Activated B cell treated with CpG ODN at 0.5 μM for 24 hours (primary cell): ENCODE data around the gene PIEZO2. TPM values are rescaled to one million over a fixed set of nuclear protein-coding genes. Genes with fewer than 3 reads are reported as not detected.

ENCODE experiments used
- ATAC-seq: fragments of 200-7000 bp; cut with Tn5 transposase; one replicate; pipeline ENCODE4 v1.10.0; 2021; ENCODE audit warnings: low read depth, mild to moderate bottlenecking, moderate library complexity
- CTCF ChIA-PET: fragments of 350-600 bp; sonication (Branson Sonifier 250); formaldehyde crosslinking; loops from one replicate; lab custom pipeline; 2021; ENCODE audit warnings: antibody characterized with exemption; lab: Charles Lee
- POLR2A ChIA-PET: fragments of 350-600 bp; sonication (Branson Sonifier 250); formaldehyde crosslinking; loops from one replicate; lab custom pipeline; 2021; ENCODE audit warnings: antibody characterized with exemption; lab: Charles Lee
- DNase-seq: peaks from one replicate; pipeline ENCODE4 v3.0.0; 2022
- H3K27ac Mint-ChIP-seq: one replicate; pipeline ENCODE4 v1.8.0; 2020; ENCODE audit warnings: mixed read lengths
- H3K27me3 Mint-ChIP-seq: one replicate; pipeline ENCODE4 v1.8.0; 2021; ENCODE audit warnings: mixed read lengths
- H3K36me3 Mint-ChIP-seq: one replicate; pipeline ENCODE4 v1.8.0; 2021; ENCODE audit warnings: low read depth, mixed read lengths
- H3K4me1 Mint-ChIP-seq: one replicate; pipeline ENCODE4 v1.8.0; 2021; ENCODE audit warnings: mixed read lengths
- H3K4me3 Mint-ChIP-seq: one replicate; pipeline ENCODE4 v1.8.0; 2020; ENCODE audit warnings: mild to moderate bottlenecking, mixed read lengths
- H3K9me3 Mint-ChIP-seq: one replicate; pipeline ENCODE4 v1.8.0; 2020; ENCODE audit warnings: mixed read lengths
- intact Hi-C: fragments of 100-400 bp; cut with micrococcal nuclease; formaldehyde crosslinking; loops from one replicate; pipeline ENCODE4 v1.15.1; 2024
- total RNA-seq: library from RNA; stranded (reverse); gene quantifications from 2 replicates; pipeline ENCODE4 v1.2.3, GENCODE V29; 2022
- TF ChIP-seq, protein P1 (sequence below): fragments of 200-600 bp; IDR thresholded peaks from one replicate; pipeline ENCODE4 v1.8.0; 2022; ENCODE audit warnings: antibody characterized with exemption, mild to moderate bottlenecking

The PIEZO2 gene
- total RNA-seq, 1 donor from 2014 or later, result not detected

DNA sequence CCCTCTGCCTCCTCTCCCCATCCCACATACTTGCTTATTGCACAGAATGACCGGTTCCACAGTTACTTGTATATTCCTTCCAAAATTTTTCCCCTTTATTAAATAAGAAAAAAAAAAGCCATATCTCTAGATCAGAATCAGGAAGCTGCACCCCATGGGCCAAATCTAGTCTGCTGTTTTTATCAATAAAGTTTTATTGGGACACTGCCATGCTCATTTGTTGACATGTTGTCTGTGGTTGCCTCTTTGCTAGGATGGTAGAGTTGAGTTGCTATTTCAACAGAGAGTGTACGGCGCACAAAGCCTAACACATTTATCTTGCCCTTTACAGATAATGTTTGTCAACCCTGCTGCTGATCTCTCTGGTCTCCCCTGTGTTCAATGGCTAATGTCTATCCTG is 15.8 kb upstream of the PIEZO2 start:
- POLR2A ChIA-PET, result no interaction called here

DNA sequence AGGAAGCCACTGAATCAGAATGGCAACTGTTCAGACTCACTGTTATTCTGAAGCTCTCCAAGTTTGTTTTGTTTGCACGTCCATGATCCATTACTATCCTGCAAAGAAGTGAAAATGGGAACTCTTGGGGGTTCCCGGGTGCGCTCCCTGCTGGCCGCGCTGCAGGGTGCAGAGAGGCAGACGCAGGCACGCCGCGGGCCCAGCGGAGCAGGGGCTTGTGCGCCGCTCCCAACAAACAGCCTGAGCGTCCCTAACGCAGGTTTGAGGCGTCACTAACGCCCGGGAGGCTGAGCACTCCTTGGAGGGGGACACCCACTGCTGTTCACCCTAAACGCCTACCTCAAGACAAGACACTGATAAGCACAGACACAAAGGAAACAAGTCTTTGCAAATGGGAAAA is 14.3 kb upstream of the PIEZO2 start:
- Mint-ChIP-seq H3K4me3 (no peak overlapping the region), H3K27me3 (peaks cover 10% of the 10 kb centered on the region), H3K27ac (no peak overlapping the region), H3K4me1 (no peaks in the 10 kb centered on the region), H3K9me3 (peaks cover 2% of the 10 kb centered on the region), H3K36me3 (no peaks in the 10 kb centered on the region)
- TF ChIP-seq, protein P1, sequence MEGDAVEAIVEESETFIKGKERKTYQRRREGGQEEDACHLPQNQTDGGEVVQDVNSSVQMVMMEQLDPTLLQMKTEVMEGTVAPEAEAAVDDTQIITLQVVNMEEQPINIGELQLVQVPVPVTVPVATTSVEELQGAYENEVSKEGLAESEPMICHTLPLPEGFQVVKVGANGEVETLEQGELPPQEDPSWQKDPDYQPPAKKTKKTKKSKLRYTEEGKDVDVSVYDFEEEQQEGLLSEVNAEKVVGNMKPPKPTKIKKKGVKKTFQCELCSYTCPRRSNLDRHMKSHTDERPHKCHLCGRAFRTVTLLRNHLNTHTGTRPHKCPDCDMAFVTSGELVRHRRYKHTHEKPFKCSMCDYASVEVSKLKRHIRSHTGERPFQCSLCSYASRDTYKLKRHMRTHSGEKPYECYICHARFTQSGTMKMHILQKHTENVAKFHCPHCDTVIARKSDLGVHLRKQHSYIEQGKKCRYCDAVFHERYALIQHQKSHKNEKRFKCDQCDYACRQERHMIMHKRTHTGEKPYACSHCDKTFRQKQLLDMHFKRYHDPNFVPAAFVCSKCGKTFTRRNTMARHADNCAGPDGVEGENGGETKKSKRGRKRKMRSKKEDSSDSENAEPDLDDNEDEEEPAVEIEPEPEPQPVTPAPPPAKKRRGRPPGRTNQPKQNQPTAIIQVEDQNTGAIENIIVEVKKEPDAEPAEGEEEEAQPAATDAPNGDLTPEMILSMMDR, result no peak
- ChIA-PET POLR2A (no interaction called here), CTCF (no interaction called here)
- DNase-seq, result no peak
- no peak for ATAC-seq
- intact Hi-C loops, result no loop called here

More for the DNA sequence above, 15.8 kb upstream of the PIEZO2 start:
- Mint-ChIP-seq H3K9me3 (peaks cover 2% of the 10 kb centered on the region), H3K4me3 (no peak overlapping the region), H3K4me1 (no peaks in the 10 kb centered on the region), H3K27me3 (peaks cover 10% of the 10 kb centered on the region), H3K36me3 (no peaks in the 10 kb centered on the region), H3K27ac (no peak overlapping the region)
- DNase-seq, result no peak
- intact Hi-C loops, result no loop called here
- no peak for ATAC-seq
- CTCF ChIA-PET, result no interaction called here
- TF ChIP-seq, protein P1, result no peak

DNA sequence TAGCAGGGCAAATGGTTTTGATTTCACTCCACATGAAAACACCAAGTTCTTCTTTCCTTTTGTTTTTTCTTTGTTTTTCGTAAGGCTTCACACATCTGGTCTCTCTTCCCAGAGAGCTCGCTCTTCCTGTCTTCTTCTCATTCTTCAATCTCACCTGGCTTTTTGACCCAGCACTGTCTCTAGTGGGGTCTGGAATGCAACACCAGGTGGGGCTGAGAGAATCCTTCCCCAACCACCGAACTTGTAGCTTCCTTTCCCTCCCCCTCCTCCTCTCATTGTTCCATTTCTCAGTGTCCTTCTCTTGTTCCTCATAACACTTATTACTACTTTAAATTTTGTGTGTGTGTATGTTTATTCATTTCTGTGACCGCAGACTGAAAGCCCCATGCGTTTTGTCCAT is 13.5 kb upstream of the PIEZO2 start:
- POLR2A ChIA-PET, result no interaction called here
- intact Hi-C loops, result no loop called here
- DNase-seq, result no peak
- Mint-ChIP-seq H3K36me3 (no peaks in the 10 kb centered on the region), H3K4me3 (no peak overlapping the region), H3K27me3 (peaks cover 10% of the 10 kb centered on the region), H3K27ac (no peak overlapping the region), H3K4me1 (no peaks in the 10 kb centered on the region), H3K9me3 (peaks cover 2% of the 10 kb centered on the region)
- ATAC-seq, result no peak
- CTCF ChIA-PET, result no interaction called here
- TF ChIP-seq, protein P1, result no peak

DNA sequence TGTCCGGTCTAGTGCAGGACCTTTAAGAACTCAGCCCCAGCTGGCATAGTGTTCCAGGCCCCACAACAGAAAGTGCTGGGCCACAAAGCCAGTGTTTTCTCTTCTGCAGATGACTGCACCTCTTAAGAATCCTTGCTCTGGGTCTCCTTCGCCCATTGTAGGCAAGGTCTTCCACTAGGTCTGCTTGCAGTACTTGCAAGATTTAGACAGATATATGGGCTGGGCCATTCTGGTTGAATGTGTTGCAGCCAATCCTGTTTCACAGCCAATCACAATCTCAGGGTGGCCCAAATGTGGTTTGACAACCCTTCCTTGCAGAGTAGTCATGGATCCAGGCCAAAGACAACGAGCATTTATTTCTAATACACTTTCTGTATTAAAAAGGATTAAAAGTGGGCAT is 13.1 kb upstream of the PIEZO2 start:
- ATAC-seq (no peak), DNase-seq (no peak)
- intact Hi-C loops, result no loop called here
- H3K27me3 Mint-ChIP-seq, result peaks cover 10% of the 10 kb centered on the region
- peaks cover 2% of the 10 kb centered on the region for H3K9me3 Mint-ChIP-seq
- TF ChIP-seq, protein P1, result no peak
- CTCF ChIA-PET, result no interaction called here
- POLR2A ChIA-PET, result no interaction called here
- H3K4me1 Mint-ChIP-seq, result no peaks in the 10 kb centered on the region
- H3K27ac Mint-ChIP-seq, result no peak overlapping the region
- no peaks in the 10 kb centered on the region for H3K36me3 Mint-ChIP-seq
- H3K4me3 Mint-ChIP-seq, result no peak overlapping the region

DNA sequence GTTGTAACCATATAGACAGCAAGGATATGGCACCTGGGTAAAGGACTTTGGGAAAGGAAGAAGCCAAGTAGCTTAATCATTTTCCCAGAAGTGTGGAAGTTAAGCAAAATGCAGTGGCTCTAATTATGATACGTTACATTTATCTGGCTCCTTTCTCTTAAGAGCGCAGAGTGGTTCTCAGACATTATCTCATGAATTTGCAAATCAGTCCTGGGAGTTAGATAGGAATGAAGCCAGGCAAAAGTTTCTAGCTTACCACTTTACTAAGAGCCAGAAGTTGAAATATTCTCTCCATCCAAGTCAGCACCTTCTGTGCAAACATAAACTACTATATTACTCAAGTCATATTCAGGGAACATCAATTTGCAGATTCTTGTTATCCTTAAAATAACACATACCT is 10.9 kb upstream of the PIEZO2 start:
- Mint-ChIP-seq H3K36me3 (no peaks in the 10 kb centered on the region), H3K4me1 (no peaks in the 10 kb centered on the region), H3K27ac (no peak overlapping the region), H3K27me3 (peaks cover 10% of the 10 kb centered on the region), H3K4me3 (no peak overlapping the region), H3K9me3 (peaks cover 2% of the 10 kb centered on the region)
- ChIA-PET CTCF (no interaction called here), POLR2A (no interaction called here)
- intact Hi-C loops, result no loop called here
- DNase-seq (no peak), ATAC-seq (no peak)
- TF ChIP-seq, protein P1, result no peak
